GM18507 (cell line): ENCODE measurements around the gene PODXL.
"Not testable (repeated sequence)": the region's sequence is repeated elsewhere in the genome, so short reads cannot be mapped to it uniquely, and the experiment has no call there.

Experiments
- DNase-seq: peaks from one replicate; pipeline ENCODE4 v3.0.0; 2011; ENCODE audit warnings: low read depth; ENCODE audit not compliant: insufficient read length; ENCODE audit errors: extremely low spot score
- FAIRE-seq: peaks from 2 replicates; lab custom pipeline; 2011; peaks lifted over from hg19 to GRCh38; lab: Jason Lieb, UNC

The PODXL gene

DNA sequence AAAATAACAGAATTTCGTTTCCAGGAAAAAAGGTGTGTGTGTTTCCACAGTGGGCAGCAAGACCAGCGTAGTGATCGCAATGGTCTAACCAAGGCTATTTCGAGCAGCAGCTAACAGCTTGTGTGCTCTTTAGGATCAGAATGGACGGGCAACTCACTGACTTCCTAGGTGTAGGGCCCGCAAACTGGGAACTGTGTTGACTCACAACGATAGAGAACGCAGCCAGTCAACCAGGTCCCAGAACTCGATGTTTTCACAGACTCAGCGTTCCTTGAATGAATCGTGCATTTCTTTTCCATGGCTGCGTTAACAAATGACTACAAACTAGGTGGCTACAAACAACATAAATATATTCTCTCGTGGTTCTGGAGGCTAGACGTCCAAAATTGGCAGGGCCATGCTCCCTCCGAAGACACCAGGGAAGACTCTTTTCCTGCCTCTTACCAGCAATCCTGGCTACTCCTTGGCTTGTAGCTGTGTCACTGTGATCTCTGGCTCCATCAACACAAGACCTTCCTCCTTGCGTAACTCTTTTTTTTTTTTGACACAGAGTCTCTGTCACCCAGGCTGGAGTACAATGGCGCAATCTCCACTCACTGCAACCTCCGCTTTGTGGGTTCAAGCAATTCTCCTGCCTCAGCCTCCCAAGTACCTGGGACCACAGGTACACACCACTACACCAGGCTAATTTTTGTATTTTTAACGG, 39.1 kb downstream of the PODXL start:
- FAIRE-seq (no peak), DNase-seq (no peak)

- not testable (repeated sequence) for FAIRE-seq
These were observed 41.0 kb downstream of the PODXL start for GRCh38 chr7:131515471-131515870.

DNA sequence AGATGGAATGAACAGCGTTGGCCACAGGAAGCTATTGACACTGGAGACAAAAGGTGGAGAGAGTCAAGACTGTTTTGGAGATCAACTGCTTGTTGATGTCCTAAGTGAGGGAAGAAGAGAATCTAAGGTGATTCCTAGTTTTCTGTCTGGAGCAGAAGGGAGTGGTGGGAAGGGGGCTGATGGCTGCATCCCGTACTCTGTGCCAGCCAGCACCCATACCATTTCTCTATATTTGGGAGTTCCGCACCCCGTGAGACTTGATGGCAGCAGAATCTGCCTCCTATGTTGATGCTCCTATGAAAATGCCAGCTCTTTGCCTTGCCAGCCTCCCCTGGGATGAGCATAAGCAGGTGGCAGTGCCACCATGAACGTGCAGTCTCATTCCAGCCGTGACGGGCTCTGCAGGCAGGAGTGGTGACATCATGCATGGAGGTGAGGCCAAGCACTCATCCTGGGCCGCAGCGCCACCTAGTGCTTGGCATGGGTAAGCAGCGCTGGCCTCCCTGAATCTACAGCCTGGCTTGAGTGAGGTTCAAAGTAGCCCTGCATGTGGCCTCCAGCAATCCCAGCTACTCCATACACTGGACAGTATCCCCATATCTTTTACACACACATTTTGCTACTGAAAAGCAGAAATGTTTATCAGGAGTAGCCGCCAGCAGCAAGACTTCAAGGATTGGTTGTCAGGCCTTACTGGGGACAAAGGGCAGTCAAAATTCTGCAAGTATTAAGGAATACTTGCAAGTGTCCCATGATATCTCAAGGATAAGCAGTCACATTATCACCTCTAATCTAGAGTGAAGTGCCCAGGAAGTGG, 43.0 kb downstream of the PODXL start:
- peak; percentile 64 for DNase-seq
- FAIRE-seq, result peak; percentile 72

More at GRCh38 chr7:131515471-131515870, 41.0 kb downstream of the PODXL start:
- DNase-seq, result not testable (repeated sequence)

- DNase-seq (no peak), FAIRE-seq (no peak)
These were observed 44.5 kb downstream of the PODXL start for GRCh38 chr7:131511774-131512535.

- DNase-seq, result no peak
- FAIRE-seq, result no peak
These were observed 45.4 kb downstream of the PODXL start for GRCh38 chr7:131511071-131511470.

GRCh38 chr7:131509781-131510180, 46.6 kb downstream of the PODXL start:
- no peak for FAIRE-seq

DNA sequence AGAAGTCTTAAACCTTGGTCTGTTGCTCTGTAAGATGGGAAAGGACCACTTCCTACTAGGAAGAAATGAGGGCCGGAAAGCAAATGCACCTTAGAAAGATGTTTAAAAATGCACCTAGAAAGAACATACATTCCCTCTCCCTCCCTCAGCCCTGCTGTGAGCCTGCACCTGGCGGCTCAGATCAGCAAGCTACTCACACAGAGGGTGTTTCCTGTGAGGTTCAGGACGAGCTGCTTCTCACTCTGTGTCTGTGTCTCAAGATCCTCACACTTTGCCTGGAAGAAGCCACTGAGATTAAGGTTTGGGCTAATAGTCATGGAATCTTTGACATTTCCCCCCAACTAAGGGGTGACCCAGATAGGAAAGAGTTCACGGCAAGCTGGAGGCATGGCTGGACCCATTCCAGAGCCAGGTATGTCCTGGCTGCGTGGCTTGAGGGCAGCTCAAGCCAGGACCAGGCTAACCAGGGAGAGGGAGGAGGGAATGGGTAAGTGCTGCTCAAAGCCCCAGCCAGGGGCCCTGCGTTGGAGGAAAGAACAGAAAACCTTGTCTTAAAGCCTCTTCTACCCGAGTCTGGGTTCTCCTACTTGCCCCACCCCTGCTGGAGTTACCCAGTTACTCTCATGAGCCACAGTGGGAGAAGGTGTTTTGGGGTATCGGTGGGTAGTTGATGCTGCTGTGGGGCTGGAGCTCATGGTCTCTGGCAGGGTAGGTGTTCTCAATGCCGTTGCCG, 47.5 kb downstream of the PODXL start:
- FAIRE-seq (no peak), DNase-seq (no peak)

More at GRCh38 chr7:131509781-131510180, 46.6 kb downstream of the PODXL start:
- no peak for DNase-seq

DNA sequence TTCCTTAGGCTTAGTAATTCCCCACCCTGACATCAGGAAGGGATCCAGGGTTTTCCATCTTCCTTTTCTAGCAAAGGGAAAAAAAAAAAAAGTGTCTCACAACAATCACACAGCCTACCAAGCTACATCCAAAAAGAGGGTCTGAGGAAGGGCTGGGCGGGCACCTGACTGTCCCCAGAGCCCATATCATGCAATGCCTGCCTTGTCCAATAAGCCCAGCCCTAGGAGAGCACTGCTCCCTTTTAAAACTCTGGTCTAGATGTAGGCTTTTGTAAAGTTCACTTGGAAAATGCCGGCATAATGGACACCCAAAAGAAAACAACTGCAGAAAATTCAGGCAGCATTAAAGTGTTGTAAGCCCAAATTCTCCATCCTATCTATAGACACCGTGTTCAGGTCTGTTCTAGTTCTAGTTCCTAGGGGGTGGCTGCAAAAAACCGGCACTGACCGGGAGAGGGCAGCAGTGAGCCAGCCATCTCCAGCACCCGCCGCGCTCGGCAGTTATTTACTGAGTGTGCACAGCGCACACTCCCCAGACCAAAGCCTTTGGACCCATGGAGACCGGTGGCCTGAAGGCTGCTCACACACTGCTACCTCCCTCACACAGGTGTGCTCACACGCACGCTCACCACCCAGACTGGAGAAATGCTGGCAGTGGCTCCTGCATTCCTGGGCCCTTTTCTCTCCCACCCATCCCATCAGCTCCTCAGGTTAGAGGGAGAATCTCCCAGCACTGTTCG, 48.7 kb downstream of the PODXL start:
- FAIRE-seq, result peak; percentile 69
- peak; percentile 11 for DNase-seq

- DNase-seq (no peak), FAIRE-seq (no peak)
These were observed 49.8 kb downstream of the PODXL start for GRCh38 chr7:131506597-131506996.

- DNase-seq (no peak), FAIRE-seq (no peak)
These were observed 50.5 kb downstream of the PODXL start for GRCh38 chr7:131505636-131506557.

DNA sequence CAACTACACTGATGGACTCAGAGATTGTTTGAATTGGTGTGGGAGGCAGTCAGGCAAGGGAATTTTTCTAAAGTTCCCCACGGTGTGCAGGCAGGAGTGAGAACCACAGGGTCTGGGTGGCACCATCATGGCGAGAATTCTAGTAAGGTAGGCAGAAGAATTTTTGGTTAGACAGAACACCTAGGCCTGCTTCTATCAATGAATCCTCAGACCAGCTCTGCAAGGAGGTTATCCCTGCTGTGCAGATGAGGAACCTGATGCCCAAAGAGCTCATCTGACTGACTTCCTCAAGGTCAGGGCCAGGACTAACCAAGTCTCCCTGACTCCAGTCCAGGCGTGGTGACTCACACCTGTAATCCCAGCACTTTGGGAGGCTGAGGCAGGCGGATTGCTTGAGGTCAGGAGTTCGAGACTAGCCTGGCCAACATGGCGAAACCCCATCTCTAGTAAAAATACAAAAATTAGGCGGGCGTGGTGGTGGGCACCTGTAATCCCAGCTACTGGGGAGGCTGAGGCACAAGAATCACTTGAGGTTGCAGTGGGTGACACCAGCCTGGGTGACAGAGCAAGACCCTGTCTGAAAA, 51.3 kb downstream of the PODXL start:
- DNase-seq, FAIRE-seq: not testable (repeated sequence)

DNA sequence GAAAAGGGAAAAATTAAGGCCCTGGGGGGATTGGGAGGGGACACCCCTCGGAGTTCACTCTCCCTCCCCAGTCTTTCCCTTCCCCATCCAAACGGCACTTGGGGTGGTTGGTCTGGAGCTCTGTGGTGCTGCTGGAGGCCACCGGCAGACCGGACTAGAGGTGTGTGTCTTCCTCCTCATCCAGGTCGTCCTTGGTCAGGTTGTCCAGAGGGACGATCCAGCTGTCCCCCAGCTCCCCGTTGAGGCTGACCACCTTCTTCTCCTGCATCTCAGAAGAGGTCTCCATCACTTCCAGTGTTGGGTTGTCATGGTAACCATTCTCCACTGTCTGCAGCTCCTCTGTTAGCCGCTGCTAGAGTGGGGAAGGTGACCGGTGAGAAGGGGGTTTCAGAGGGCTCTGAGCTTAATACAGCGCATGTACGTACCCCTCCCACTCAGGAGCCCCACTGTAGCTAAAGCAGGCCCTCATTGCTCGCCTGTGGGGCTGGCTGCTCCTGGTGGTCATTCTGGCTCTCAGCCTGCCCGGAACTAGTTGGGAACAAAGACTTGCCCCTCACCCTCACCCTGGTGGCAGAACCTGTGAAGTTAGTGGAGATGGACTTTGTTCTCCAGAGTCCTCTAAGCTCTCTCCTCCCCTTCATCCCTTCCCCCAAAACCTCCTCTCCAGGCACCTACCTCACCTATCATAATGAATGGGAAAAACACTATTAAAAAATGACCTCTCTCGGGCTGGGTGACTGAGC, 52.1 kb downstream of the PODXL start:
- no peak for DNase-seq
- no peak for FAIRE-seq

GRCh38 chr7:131503639-131504038, 52.8 kb downstream of the PODXL start:
- DNase-seq, result no peak
- FAIRE-seq, result no peak

- no peak for DNase-seq
- FAIRE-seq, result no peak
These were observed 53.5 kb downstream of the PODXL start for GRCh38 chr7:131502810-131503508.

DNA sequence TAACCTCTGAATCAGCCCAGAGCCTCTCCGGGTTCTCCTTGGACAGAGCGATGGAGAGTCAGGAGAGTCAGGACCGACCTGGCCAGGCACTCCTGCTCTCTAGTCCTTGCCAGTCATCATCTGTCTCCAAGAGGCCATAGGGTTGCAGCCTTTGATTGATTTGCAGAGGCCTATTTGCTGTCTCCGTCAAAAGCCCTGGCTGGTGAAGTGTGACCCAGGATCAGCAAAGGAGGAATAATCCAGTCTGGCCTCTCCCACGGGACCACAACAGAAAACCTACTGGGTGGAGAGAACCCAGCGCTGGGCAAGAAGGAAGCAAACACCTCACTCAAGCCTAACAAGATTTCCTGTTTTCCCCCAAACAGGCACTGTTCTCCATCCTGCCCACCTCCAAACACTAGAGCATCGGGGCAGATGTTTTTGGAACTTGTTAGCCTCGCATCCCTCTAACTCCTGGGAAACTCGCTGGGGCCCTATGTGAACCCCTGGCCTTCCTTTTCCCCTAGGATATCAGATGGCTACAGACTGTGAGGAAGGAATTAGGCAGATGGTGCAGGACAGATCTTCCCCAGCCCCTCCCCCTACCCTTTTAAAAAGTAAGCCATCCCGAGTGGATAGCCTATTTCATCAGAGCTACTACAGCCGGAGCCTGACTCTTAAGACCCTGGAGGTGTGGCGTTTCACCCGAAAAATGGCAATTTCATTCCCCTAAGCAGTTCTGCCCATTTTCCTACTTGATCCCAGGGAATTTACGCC, 54.3 kb downstream of the PODXL start:
- DNase-seq (no peak), FAIRE-seq (no peak)

GRCh38 chr7:131501422-131501821, 55.0 kb downstream of the PODXL start:
- FAIRE-seq (peak; percentile 90), DNase-seq (peak; percentile 15)
